PC-9 (cell line): ENCODE results near the gene GNA15.

Experiments used
- EZH2 ChIP-seq: fragments of 200-600 bp; sonication (generic); IDR thresholded peaks from 2 replicates; pipeline ENCODE4 v1.8.0; 2017; ENCODE audit warnings: antibody characterized with exemption, low read depth
- TF ChIP-seq, protein P1 (sequence below): fragments of 200-600 bp; sonication (generic); conservative IDR thresholded peaks from 2 replicates; pipeline ENCODE4 v1.6.1; 2017; ENCODE audit warnings: mixed run types, antibody characterized with exemption, mild to moderate bottlenecking, moderate library complexity

DNA sequence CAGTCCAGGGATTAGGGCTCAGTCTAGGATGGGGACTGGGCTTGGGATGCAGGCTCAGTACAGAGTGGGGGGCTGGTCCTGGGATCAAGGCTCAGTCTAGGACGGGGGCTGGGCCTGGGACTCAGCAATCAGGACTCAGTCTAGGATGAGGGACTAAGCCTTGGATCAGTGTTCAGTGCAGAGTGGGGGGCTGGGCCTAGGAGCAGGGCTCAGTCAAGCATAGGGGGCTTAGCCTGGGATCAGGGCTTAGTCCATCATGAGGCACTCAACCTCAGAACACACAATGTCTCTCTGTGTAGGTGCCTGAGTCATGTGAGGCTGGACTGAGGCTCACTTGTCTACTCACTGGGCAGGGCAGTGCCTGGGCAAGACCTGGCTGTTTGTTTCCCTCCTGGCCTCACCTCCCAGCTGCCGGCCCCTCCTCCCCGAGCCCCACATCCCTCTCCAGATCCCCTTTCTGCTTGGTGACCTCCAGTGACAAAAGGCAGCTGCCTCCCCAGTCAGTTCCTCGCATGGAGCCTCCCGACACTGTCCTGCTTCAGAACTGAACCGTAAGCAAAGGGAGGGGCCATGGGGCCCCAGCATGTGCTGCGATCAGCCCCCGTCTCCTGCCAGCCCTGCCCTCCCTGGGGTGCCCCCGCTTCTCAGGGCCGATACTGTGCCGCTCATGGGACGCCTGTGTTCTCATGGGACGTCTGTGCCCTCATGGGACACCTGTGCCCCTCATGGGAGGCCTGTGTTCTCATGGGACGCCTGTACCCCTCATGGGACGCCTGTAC is 36.2 kb downstream of the GNA15 start:
- TF ChIP-seq, protein P1, sequence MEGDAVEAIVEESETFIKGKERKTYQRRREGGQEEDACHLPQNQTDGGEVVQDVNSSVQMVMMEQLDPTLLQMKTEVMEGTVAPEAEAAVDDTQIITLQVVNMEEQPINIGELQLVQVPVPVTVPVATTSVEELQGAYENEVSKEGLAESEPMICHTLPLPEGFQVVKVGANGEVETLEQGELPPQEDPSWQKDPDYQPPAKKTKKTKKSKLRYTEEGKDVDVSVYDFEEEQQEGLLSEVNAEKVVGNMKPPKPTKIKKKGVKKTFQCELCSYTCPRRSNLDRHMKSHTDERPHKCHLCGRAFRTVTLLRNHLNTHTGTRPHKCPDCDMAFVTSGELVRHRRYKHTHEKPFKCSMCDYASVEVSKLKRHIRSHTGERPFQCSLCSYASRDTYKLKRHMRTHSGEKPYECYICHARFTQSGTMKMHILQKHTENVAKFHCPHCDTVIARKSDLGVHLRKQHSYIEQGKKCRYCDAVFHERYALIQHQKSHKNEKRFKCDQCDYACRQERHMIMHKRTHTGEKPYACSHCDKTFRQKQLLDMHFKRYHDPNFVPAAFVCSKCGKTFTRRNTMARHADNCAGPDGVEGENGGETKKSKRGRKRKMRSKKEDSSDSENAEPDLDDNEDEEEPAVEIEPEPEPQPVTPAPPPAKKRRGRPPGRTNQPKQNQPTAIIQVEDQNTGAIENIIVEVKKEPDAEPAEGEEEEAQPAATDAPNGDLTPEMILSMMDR, result no peak
- TF ChIP-seq EZH2, result no peak
